ENCODE measurements around the gene SLC25A22.

Gene SLC25A22

DNA sequence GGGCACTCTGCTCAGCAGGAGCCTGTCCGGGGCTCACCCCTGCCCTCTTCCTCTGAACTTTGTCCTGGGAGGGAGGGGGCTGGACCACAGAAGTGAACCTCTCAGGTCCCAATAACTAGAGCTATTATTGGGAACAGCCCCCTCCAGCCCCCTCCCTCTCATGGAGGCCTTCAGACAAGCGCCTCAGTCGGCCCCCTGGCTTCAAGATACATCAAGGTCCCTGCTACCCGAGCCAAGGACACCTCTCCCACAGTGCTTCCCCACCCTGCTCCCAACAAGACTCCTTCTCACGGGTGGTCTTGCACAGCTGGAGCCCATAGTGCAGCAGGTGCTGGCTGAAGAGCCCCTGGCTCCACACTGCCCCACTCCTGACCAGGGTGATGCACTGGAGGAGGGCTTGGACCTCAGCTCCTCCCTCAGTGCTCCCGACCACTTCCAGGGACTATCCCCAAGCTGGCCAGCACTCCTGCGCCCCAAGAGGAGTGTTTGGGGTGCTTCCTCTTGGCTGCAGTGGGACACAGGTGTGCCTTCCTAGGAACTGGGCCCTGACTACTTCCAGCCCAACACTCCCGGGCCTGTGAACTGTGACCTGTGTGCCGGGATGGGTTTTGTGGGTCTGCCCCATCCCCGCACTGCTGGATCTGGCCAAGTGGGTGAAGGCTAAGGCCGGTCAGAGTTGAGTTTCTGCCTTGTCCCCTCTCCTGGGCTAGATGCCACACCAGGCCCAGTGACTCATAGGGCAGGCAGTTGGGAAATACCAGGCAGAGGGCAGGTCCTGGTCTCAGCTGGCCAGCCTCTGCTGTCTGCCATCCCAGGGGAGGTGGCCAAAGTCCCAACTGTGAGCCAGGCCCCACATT lies 22.8 kb upstream of the SLC25A22 start:
- DNase-seq: no peak

GRCh38 chr11:819943-820649 lies 22.0 kb upstream of the SLC25A22 start:
- DNase-seq: peak; percentile 74

DNA sequence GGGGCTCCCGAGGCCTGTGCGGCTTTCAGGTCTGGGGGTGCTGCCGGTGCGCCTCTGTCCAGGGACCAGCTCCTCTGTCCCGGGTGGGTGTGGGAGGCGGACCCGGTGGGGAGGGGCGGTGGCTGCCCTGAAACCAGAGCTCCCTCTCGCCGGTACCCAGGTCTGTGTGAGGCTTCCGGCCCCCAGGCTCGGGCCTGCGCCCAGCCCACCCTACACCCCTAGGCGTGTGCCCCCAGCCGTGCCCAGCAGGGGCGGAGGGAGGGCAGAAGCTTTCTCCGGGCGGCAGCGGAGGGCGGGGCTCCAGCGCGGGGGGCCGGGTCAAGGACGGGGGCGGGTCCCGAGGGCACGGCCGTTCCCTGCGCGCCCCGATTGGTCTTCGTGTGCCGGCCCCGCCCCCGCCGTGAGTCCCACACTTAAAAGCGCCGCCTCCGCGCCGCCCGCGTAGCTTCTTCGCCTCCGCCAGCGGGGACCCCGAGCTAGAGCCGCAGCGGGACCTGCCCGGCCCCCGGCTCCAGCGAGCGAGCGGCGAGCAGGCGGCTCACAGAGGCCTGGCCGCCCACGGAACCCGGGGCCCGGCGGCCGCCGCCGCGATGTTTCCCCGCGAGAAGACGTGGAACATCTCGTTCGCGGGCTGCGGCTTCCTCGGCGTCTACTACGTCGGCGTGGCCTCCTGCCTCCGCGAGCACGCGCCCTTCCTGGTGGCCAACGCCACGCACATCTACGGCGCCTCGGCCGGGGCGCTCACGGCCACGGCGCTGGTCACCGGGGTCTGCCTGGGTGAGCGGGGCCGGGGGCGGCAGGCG lies 21.2 kb upstream of the SLC25A22 start:
- peak; percentile 82 for DNase-seq

DNA sequence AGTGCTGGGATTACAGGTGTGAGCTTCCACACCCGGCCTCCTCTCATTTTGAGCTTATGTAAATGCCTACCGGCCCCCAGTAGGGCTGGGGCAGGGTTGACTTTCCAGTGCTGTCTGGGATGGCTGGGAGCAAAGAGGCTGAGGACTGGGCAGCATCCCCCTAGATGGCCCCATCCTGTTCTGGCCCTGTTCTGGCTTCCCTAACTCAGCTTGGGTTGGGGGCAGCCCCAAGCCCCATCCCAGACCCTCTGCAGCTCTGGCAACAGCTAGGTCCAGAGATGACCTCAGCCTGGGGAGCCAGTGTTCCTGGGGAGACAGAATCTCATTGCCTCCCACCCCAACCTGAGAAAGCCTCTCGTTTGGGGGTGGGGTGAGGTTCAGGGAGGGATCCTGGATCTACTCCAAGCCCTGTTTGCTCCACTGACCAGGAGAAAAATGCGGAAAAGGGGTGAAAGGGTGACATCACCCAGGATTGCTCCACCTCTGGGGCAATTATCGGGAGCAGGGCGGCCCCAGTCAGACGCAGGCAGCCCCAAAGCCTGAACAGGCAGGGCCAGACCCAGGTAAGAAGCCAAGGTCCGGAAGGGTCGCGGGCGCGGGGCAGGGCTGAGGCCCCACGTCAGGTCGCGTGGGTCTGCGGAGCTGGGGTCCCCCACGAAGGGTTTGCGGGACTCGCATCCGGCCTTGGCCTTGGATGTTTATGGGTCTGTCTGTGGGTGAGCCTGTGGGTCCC lies 20.5 kb upstream of the SLC25A22 start, which contains the start of gene PNPLA2:
Gene PNPLA2, plus strand, starts transcription at position 519 of the 733 bp plus-strand sequence. CDS start 805 bp downstream, outside the sequence.
- no peak for DNase-seq

- DNase-seq: no peak
These were observed 18.3 kb upstream of the SLC25A22 start for GRCh38 chr11:816433-816779.

- DNase-seq: no peak
These were observed 17.8 kb upstream of the SLC25A22 start for GRCh38 chr11:815675-816432.

GRCh38 chr11:813456-814096 lies 15.5 kb upstream of the SLC25A22 start:
- DNase-seq: no peak

DNA sequence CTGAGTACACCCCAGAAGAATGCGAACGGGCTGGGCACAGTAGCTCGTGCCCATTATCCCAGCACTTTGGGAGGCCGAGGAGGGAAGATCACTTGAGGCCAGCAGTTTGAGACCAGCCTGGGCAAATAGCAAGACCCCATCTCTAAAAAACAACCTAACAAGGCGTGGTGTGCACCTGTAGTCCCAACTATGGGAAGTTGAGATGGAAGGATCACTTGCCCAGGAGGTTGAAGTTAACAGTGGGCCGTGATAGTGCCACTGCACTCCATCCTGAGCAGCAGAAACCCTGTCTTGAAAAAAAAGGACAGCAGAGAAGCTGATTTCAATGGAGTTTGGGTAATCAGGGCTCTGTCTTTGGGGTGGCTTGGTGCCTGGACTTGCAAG lies 15.0 kb upstream of the SLC25A22 start:
- DNase-seq: no peak

- no peak for DNase-seq
These were observed 14.3 kb upstream of the SLC25A22 start for GRCh38 chr11:812390-812789.

DNA sequence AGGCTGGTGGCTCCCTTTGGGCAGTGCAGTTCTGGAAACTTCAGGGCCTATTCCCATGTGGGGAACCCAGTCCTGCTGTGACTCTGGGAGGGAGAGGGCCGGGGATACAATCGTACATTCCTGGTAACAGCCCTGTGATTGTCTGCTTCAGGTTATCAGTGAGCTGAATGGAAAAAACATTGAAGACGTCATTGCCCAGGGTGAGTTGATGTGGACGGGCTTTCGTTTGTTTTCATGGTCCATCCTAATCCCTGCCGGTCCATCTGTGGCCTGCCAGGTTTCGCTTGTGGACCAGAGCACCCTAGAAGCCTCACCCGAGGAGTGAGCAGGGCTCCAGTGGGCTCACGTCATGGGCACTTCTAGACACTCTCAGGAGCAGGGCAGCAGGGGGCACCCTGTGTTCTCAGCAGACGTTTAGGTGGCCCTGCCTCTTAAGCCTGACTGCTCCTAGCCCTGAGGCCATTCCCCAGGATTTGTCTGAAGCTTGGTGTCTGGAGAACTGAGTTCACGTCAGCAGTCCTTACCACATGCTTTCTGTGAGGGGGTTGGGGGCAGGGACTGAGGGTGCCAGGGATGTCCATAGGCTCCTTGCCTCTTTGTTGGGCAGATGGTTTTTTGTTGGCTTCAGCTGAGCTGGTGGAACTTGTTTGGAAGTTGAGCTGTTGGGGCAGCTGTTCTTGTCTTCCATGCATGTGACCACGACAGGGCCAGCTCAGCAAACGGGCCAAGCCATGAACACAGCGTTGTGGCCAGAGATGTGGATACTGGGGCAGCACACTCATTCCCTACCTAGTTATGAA lies 13.6 kb upstream of the SLC25A22 start:
- no peak for DNase-seq

DNA sequence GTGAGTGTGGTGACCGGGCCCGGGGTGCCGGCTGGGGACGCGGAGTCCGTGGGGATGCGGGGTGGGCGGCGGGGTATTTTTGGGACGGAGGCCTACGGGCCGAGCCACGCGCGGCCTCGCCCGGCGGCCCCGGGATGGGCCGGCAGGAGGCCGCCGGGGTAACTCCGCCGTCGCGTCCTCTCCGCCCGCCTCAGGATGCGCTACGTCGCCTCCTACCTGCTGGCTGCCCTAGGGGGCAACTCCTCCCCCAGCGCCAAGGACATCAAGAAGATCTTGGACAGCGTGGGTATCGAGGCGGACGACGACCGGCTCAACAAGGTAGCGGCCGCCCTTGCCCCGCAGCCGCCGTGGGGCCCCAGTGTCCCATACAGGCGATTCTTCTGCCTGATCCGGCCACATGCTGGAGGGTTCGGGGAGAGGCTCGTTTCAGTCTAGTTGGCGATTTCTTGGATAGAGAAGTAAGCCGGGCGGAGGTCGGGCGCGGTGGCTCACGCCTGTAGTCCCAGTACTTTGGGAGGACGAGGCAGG lies 12.0 kb upstream of the SLC25A22 start:
- DNase-seq: no peak

DNA sequence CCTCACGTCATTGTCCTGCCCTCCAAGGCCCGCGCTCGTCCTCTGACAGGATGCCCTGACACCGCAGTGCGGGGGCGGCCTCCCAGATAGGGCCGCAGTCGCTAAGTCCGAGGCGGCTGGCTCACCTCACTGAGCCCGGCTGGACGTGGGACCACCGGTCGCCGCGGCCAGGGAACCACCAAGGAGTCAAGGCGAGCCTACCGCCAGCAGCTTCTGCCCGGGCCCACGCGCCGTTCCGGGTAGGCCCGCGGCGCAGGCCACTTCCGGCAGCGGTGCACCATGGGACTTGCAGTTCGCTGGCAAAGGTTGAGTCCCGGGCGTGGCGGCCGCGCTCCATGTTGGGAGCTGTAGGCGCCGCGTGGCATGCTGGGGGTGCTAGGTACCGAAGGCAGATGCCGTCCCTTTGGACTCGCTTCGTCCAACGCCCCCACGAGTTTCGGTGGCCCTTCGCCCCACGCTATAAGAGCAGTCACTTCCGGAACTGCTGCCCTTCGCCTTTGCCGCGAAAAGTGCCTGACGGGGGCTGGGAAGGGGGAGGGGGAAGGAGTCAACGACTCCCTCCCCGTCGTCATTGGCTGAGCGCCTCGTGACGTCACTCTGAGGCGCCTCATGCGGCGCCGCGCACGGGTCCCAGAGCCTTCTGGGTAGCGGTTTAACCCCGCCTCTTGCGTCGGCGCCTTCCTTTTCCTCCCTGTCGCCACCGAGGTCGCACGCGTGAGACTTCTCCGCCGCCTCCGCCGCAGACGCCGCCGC lies 11.4 kb upstream of the SLC25A22 start, which contains the start of gene RPLP2:
Gene RPLP2, plus strand, starts transcription at position 681 of the 753 bp plus-strand sequence. CDS start 268 bp downstream, outside the sequence.
- peak; percentile 95 for DNase-seq

DNA sequence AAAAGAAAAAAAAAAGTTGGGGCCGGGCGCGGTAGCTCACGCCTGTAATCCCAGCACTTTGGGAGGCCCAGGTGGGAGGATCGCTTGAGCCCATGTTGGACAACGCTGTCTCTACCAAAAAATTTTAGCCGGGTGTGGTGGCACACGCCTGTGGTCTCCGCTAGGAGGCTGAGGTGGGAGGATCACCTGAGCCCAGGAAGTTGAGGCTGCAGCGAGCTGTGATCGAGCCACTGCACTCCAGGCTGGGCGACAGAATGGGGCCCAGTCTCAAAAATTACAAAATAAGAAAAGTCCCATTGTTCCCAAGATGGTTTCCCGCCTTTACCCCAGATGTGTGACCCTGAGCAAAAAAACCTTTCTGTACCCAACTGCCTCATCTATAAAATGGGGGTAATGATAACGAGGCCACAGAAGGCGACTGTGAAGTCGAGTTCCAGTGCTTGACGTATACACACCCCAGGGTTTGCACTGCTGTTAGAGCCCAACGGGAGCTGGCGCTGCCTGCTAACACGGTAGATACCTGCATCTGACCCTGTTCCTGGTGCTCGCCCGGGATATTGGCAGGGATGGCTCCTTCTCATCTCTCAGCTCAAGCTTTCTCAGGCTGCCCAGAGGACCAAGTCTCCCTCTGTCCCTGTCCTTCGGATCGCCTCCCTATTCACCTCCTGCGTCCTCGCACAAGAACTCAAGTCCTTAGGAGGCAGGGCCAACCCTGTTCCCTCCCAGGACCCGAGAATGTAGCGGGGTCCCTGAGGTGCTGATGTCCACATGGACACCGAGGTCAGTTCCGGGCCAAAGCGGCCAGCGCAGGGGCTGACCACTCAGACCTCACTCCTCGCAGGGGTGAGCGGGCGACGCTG lies 10.6 kb upstream of the SLC25A22 start:
- no peak for DNase-seq

DNA sequence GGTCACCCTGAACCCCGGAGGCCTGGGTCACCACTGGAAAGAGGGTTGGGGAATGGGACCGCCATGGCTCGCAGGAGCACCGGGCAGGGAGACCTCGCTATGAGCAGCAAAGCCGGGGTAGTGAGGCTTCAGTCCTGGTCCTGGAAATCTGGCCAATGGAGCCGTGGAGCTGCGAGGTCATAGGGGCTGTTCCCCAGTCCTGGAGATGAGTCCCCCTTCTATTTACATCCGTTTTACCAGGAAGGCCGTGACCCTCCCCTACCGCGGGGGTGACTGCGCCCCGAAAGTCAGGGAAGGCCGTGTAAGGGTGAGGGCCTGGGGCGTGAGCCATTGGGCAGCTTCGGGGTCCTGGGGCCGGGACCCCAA lies 6.5 kb upstream of the SLC25A22 start:
- no peak for DNase-seq

- DNase-seq: no peak
These were observed 5.9 kb upstream of the SLC25A22 start for GRCh38 chr11:803770-804598.

DNA sequence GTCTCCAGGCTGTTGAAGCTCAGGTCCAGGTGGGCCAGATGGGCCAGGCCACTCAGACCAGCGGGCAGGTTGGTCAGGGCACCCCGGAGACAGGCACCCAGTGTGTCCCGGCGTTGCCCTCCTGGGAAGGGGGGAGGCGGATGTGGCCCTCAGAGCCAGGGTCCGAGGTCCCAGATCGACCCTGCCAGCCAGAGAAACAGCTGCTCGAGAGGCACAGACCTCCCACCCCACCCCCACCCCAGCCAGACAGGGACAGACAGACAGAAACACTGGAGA lies 5.3 kb upstream of the SLC25A22 start:
- no peak for DNase-seq

DNA sequence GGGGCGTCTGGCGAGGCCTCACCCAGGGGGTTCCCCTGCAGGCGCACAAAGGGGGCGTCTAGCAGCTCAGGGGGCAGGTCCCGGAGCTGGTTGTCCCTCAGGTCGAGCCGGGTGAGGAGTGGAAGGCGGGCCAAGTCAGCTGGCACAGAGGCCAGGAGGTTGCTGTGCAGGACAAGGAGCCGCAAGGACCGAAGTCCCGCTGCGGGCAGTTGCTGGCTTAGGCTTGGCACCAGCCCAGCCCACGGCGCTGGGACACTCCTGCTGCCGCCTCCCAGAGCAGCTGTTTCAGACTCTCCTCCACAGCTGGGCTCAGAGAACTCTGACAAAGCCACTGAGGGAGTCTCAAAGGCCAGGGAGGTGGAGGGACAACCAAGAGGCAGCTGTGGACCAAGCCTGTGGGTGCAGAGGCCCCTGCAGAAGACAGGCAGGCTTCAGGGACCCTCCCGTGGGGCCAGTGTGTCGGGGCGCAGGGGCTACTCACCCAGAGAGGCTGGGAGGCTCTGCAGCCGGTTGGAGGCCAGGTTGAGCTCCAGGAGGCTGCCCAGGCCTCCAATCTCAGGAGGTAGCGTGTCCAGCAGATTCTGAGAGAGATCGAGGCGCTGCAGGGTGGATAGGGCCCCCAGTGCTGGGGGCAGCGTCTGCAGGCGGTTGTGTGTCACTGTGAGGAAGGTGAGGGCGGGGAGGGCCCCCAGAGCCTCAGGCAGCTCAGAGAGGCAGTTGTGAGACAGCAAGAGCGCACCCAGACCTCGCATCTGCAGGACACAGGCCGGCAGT lies 4.8 kb upstream of the SLC25A22 start:
- DNase-seq: no peak

All from GDM1 (cell line).